ENCODE data around the gene TENM4. TPM values are rescaled to one million over a fixed set of nuclear protein-coding genes. Genes with fewer than 3 reads are reported as not detected.

TENM4 gene
- total RNA-seq, 2 experiments from 2014 or later = not detected

- Mint-ChIP-seq H3K4me1 (no peaks in the 10 kb centered on the region), H3K9me3 (no peaks in the 10 kb centered on the region), H3K27me3 (peaks cover 2% of the 10 kb centered on the region), H3K36me3 (no peaks in the 10 kb centered on the region), H3K27ac (no peak overlapping the region), H3K4me3 (no peak overlapping the region)
- DNase-seq (no peak), ATAC-seq (ENCODE audit: low read depth) (no peak)
- POLR2A ChIA-PET = no interaction called here
These were observed 395.6 kb downstream of the TENM4 start for GRCh38 chr11:79045018-79045799.

DNA sequence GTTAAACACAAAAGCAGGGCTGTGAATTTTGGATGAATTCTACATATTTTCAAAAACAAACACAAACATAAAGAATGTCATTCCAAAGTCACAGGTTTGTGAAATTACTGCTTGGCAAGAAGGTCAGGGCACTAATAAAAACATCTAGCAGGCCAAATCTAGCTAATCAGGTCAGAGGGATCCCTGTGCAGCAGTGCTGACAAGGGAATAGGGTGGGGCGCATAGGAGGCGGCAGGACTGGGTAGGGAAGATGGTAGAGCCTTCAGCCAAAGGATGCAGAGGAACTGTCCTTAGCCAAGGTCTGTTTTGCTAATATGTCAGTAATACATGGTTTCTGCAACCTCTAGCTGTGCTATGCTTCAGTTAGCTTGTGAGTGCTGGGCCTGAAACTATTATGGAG is 396.6 kb downstream of the TENM4 start:
- H3K27me3 Mint-ChIP-seq = peaks cover 3% of the 10 kb centered on the region
- POLR2A ChIA-PET = no interaction called here

GRCh38 chr11:79043726-79044125 is 397.1 kb downstream of the TENM4 start:
- ATAC-seq (ENCODE audit: low read depth) (no peak), DNase-seq (no peak)
- no peaks in the 10 kb centered on the region for H3K36me3 Mint-ChIP-seq
- H3K4me1 Mint-ChIP-seq = no peaks in the 10 kb centered on the region
- no peak overlapping the region for H3K4me3 Mint-ChIP-seq
- no peak overlapping the region for H3K27ac Mint-ChIP-seq
- POLR2A ChIA-PET = no interaction called here
- H3K27me3 Mint-ChIP-seq = peaks cover 2% of the 10 kb centered on the region
- no peaks in the 10 kb centered on the region for H3K9me3 Mint-ChIP-seq

More for the DNA sequence above, 396.6 kb downstream of the TENM4 start:
- Mint-ChIP-seq H3K36me3 (no peaks in the 10 kb centered on the region), H3K27ac (no peak overlapping the region), H3K4me1 (no peaks in the 10 kb centered on the region), H3K9me3 (no peaks in the 10 kb centered on the region), H3K4me3 (no peak overlapping the region)
- DNase-seq (no peak), ATAC-seq (ENCODE audit: low read depth) (no peak)

DNA sequence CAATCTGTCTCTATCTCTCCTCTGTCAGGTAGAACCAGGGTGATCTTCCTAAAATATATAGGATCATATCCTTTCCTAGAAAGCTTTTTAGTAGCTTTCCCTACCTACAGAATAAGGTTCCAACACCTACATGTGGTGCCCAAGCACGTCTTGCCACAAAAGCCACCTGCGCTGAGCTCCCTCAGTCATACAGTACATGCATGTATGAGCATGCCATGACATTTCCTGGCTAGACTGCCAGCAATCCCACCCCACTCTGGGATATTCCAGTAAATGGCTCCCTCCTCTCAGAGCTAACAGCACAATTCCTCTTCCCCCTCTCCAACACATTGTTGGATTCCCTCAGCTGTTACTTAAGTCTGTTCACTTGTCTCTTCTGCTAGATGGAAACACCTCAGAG is 398.0 kb downstream of the TENM4 start:
- DNase-seq = no peak
- Mint-ChIP-seq H3K27ac (no peak overlapping the region), H3K36me3 (no peaks in the 10 kb centered on the region), H3K4me1 (no peaks in the 10 kb centered on the region), H3K27me3 (peaks cover 9% of the 10 kb centered on the region), H3K9me3 (no peaks in the 10 kb centered on the region), H3K4me3 (no peak overlapping the region)
- POLR2A ChIA-PET = no interaction called here
- no peak for ATAC-seq (ENCODE audit: low read depth)

DNA sequence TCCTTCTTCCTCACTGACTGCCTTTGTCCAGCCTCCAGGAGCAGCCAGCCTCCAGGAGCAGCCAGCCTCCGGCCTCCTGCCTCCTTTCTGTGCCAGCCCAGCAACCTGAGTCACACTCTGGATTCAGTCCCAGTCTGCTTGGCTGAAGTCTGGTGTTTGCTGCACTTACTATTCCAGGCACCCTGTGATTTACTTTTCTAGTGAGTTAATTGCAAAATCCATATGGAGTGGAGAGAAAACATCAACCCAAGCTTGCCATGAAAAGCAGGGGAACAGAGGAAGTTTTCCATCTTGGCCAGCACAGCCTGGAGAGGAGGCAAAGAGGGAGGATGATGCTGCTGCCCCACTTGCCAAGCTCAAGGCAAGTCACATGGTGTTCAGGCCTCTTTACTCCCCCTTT is 400.5 kb downstream of the TENM4 start:
- POLR2A ChIA-PET = no interaction called here
- Mint-ChIP-seq H3K9me3 (no peaks in the 10 kb centered on the region), H3K27ac (no peak overlapping the region), H3K27me3 (peaks cover 11% of the 10 kb centered on the region), H3K4me1 (no peaks in the 10 kb centered on the region), H3K4me3 (no peak overlapping the region), H3K36me3 (no peaks in the 10 kb centered on the region)
- no peak for DNase-seq
- ATAC-seq (ENCODE audit: low read depth) = no peak

- Mint-ChIP-seq H3K9me3 (no peaks in the 10 kb centered on the region), H3K27me3 (peaks cover 13% of the 10 kb centered on the region), H3K4me3 (no peak overlapping the region), H3K36me3 (no peaks in the 10 kb centered on the region), H3K27ac (no peak overlapping the region), H3K4me1 (no peaks in the 10 kb centered on the region)
- ATAC-seq (ENCODE audit: low read depth) (no peak), DNase-seq (no peak)
- POLR2A ChIA-PET = no interaction called here
These were observed 401.7 kb downstream of the TENM4 start for GRCh38 chr11:79039122-79039521.

- no peak overlapping the region for H3K4me3 Mint-ChIP-seq
These were observed 404.9 kb downstream of the TENM4 start for GRCh38 chr11:79035881-79036280.

DNA sequence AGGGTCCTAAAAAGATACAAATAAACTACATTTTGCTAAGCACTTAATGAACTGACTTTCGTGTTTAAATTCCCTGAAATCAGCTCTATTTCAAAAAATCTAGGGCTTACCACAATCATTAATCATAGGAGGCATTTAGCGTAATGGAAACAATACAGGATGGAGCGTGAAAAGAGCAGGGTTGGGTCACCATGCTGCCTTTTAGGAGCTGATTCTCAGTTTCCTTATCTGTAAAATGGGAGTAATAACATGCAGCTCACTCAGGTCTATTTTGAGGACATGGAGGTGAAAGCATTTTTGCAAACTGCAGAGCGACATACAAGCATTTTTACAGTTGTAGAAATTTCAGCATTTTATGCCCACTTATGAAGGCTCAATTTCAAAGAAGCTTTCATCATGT is 407.0 kb downstream of the TENM4 start:
- Mint-ChIP-seq H3K4me1 (no peaks in the 10 kb centered on the region), H3K36me3 (no peaks in the 10 kb centered on the region), H3K27ac (no peak overlapping the region), H3K9me3 (no peaks in the 10 kb centered on the region), H3K27me3 (peaks cover 36% of the 10 kb centered on the region), H3K4me3 (no peak overlapping the region)
- POLR2A ChIA-PET = no interaction called here
- no peak for DNase-seq
- ATAC-seq (ENCODE audit: low read depth) = no peak

More at GRCh38 chr11:79035881-79036280, 404.9 kb downstream of the TENM4 start:
- POLR2A ChIA-PET = no interaction called here
- Mint-ChIP-seq H3K27ac (no peak overlapping the region), H3K27me3 (peaks cover 22% of the 10 kb centered on the region), H3K36me3 (no peaks in the 10 kb centered on the region), H3K9me3 (no peaks in the 10 kb centered on the region), H3K4me1 (no peaks in the 10 kb centered on the region)
- DNase-seq (no peak), ATAC-seq (ENCODE audit: low read depth) (no peak)

GRCh38 chr11:79030448-79030847 is 410.4 kb downstream of the TENM4 start:
- Mint-ChIP-seq H3K9me3 (no peaks in the 10 kb centered on the region), H3K4me3 (no peak overlapping the region), H3K27ac (no peak overlapping the region), H3K27me3 (peaks cover 49% of the 10 kb centered on the region), H3K4me1 (peaks cover 3% of the 10 kb centered on the region), H3K36me3 (no peaks in the 10 kb centered on the region)
- POLR2A ChIA-PET = no interaction called here
- ATAC-seq (ENCODE audit: low read depth) (no peak), DNase-seq (no peak)

DNA sequence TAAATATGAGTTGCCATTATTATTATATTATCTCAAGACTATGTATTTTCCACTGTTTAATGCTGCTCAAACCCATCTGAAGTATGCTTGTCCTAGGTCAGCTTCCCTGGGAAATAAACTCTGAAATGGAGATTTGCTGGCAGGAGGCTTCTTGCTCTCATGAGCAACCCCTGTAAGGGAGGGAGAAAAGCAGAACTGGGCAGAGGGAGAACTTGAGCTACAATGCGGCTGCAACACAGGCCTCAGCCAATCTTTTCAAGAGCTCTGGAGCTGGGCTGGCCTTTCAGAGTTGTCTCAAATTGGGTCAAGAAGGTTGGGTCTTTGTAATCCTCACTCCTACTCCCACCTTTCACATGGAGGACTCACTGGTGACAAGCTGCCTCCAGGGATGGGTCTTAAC is 412.6 kb downstream of the TENM4 start:
- no peak for ATAC-seq (ENCODE audit: low read depth)
- H3K4me3 Mint-ChIP-seq = no peak overlapping the region
- POLR2A ChIA-PET = no interaction called here
- no peak overlapping the region for H3K27ac Mint-ChIP-seq
- H3K9me3 Mint-ChIP-seq = no peaks in the 10 kb centered on the region
- H3K27me3 Mint-ChIP-seq = peaks cover 55% of the 10 kb centered on the region
- peaks cover 3% of the 10 kb centered on the region for H3K4me1 Mint-ChIP-seq
- H3K36me3 Mint-ChIP-seq = no peaks in the 10 kb centered on the region
- no peak for DNase-seq

DNA sequence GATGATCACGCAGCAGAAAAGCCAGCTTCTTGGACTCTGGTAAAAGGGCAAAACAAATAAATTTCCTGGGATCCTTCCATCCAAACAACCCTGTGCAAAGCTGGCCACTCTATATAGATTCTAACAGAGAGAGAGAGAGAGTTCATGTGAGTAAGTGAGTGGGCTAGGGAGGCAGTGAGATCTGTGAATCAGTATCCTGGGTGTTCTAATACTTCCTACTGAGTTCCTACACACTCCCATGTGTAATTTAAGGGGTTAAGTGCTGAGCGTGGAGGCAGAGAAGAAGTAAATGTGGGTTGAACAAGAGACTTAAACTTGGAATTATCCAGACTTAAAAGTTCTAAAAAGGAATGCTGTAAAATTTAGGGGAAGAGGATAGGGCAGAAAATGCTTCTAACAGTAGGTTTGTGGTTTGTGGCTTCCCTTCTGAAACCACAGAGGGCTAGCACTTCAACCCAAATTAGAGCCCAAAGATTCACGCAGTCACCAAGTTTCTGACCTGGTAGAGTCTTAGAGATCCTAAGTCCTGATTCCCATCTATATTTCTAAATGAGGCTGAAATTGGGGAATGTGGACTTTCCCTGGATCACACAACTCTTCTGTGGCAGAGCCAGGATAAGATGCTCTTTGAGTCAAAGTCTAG is 413.9 kb downstream of the TENM4 start:
- no peaks in the 10 kb centered on the region for H3K36me3 Mint-ChIP-seq
- peaks cover 60% of the 10 kb centered on the region for H3K27me3 Mint-ChIP-seq
- DNase-seq (no peak), ATAC-seq (ENCODE audit: low read depth) (no peak)
- no peak overlapping the region for H3K27ac Mint-ChIP-seq
- POLR2A ChIA-PET = no interaction called here
- no peaks in the 10 kb centered on the region for H3K9me3 Mint-ChIP-seq
- no peak overlapping the region for H3K4me3 Mint-ChIP-seq
- H3K4me1 Mint-ChIP-seq = peaks cover 3% of the 10 kb centered on the region

GRCh38 chr11:79025622-79026021 is 415.2 kb downstream of the TENM4 start:
- no peak for ATAC-seq (ENCODE audit: low read depth)
- Mint-ChIP-seq H3K4me3 (no peak overlapping the region), H3K9me3 (no peaks in the 10 kb centered on the region), H3K27me3 (peaks cover 52% of the 10 kb centered on the region), H3K27ac (no peak overlapping the region), H3K36me3 (no peaks in the 10 kb centered on the region), H3K4me1 (peaks cover 3% of the 10 kb centered on the region)
- DNase-seq = no peak
- POLR2A ChIA-PET = no interaction called here

GRCh38 chr11:79025097-79025496 is 415.7 kb downstream of the TENM4 start:
- no peak for DNase-seq
- H3K4me1 Mint-ChIP-seq = peaks cover 3% of the 10 kb centered on the region
- peaks cover 50% of the 10 kb centered on the region for H3K27me3 Mint-ChIP-seq
- no peak overlapping the region for H3K27ac Mint-ChIP-seq
- H3K9me3 Mint-ChIP-seq = no peaks in the 10 kb centered on the region
- no peak for ATAC-seq (ENCODE audit: low read depth)
- no peak overlapping the region for H3K4me3 Mint-ChIP-seq
- H3K36me3 Mint-ChIP-seq = no peaks in the 10 kb centered on the region
- POLR2A ChIA-PET = no interaction called here

DNA sequence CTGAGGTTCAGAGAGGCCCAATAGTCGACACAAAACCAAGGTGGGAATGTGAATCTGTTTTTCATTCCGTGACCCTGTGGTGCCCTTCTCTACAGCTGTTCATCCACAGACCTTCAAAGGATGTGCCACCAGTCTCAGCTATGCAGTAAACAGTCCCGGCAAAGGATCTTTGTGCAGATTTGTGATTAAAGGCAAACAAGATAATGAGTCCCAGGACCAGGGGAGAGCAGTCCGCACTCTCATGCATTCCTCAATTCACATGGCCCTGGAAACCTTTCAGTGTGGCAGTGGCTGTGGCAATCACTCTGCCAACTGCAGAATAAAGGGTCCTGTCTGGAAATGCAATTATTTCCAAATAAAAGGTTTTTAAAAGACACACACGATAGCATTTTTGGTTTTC is 418.6 kb downstream of the TENM4 start:
- peaks cover 38% of the 10 kb centered on the region for H3K27me3 Mint-ChIP-seq
- ATAC-seq (ENCODE audit: low read depth) (no peak), DNase-seq (no peak)
- no peaks in the 10 kb centered on the region for H3K9me3 Mint-ChIP-seq
- peaks cover 3% of the 10 kb centered on the region for H3K4me1 Mint-ChIP-seq
- no peak overlapping the region for H3K27ac Mint-ChIP-seq
- H3K36me3 Mint-ChIP-seq = no peaks in the 10 kb centered on the region
- H3K4me3 Mint-ChIP-seq = no peak overlapping the region
- POLR2A ChIA-PET = no interaction called here
